Measurements from ENCODE around the gene FLOT1. TPM values are rescaled to one million over a fixed set of nuclear protein-coding genes. Genes with fewer than 3 reads are reported as not detected.

Gene FLOT1
- total and polyA plus RNA-seq, 2 donors (not counting 1 experiment from before 2014, with no cell fraction given) = 71.2 to 79.4 TPM

DNA sequence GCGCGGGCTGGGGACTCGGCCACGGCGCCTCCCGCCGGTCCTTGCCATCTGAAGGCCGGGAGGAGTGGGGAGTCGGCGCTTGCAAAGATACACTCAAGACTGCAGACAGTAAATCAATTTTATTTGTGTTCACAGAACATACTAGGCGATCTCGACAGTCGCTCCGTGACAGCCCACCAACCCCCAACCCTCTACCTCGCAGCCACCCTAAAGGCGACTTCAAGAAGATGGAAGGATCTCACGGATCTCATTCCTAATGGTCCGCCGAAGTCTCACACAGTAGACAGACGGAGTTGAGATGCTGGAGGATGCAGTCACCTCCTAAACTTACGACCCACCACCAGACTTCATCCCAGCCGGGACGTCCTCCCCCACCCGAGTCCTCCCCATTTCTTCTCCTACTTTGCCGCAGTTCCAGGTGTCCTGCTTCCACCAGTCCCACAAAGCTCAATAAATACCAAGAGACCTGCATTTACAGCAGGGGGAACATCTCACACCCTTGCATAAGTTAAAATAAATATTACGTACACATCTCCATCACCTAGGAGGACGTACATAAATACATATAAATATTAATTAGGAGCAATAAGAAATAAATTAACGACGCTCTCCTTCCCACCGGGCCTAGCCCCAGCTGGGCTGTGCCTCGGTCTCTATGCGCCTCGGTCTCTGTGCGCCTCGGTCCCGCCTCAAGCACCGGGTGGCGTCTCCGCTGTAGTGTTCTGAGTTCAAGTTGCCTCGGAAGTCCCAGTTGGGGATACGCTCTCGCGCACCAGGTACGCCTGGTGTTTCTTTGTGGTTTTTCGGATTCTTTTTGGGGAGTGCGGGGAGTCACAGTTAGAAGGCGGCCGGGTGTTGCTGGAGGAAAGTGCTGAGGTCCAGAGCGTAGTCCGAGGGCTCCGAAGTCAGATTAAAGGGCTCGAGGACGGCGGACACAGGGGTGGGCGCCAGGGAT, 889 bp upstream of the FLOT1 start:
- Histone ChIP-seq H3K4me1 (ENCODE audit: control insufficient read depth in 2 of 2, insufficient read depth in 2 of 2, low read length in 2 of 2) (peaks cover 13 to 28% of the 10 kb centered on the region in 2 donors), H3K79me2 (ENCODE audit: control insufficient read depth, insufficient read depth, low read length) (peaks cover 4% of the 10 kb centered on the region), H3K4me3 (ENCODE audit: control extremely low read depth in 1 of 5, extremely low read depth in 1 of 5, insufficient read depth in 1 of 5, low read depth in 2 of 5, low read length in 4 of 5) (peak overlapping the region; percentile 36 to 82 (median 63)), H3K4me2 (replicated peaks; ENCODE audit: low read depth, low read length, poor library complexity, severe bottlenecking) (peak overlapping the region; percentile 92), H3K36me3 (replicated peaks in 1 of 2; ENCODE audit: control extremely low read depth in 1 of 2, control insufficient read depth in 1 of 2, extremely low read depth in 1 of 2, insufficient read depth in 2 of 2, low read length in 1 of 2) (peaks cover 0 to 9% of the 10 kb centered on the region in 2 experiments), H3K27ac (ENCODE audit: low read length in 2 of 2) (peak overlapping the region in 1 of 2 donors; percentile 61), H4K20me1 (ENCODE audit: control insufficient read depth, insufficient read depth, low read length, poor library complexity, severe bottlenecking) (no peaks in the 10 kb centered on the region), H3K27me3 (replicated peaks in 1 of 4; ENCODE audit: control extremely low read depth in 1 of 4, control insufficient read depth in 3 of 4, insufficient read depth in 4 of 4, low read length in 3 of 4) (no peaks in the 10 kb centered on the region), H3K9ac (ENCODE audit: low read length) (peak overlapping the region; percentile 70), H3K9me3 (ENCODE audit: control extremely low read depth in 1 of 3, control insufficient read depth in 2 of 3, insufficient read depth in 1 of 3, low read length in 2 of 3) (no peaks in the 10 kb centered on the region), H2AFZ (ENCODE audit: insufficient read depth, low read depth, low read length, poor library complexity, severe bottlenecking) (peak overlapping the region; percentile 80)
- DNase-seq (peak; percentile 54), ATAC-seq (ENCODE audit: low read depth) (no peak)
- H3K27ac Mint-ChIP-seq = peak overlapping the region; percentile 87
- CTCF ChIA-PET = interaction anchor here (1.0 to 4.4 kb wide), 10 partner anchors 9 to 336 kb away, joined by 3 to 23 read pairs (median 3); no protein-coding TSS in a partner anchor
- no peaks in the 10 kb centered on the region for H3K27me3 Mint-ChIP-seq
- POLR2A ChIA-PET = no interaction called here
- no peak for TF ChIP-seq CTCF (IDR thresholded peaks at IDR 0.05)
- TF ChIP-seq EZH2 (IDR thresholded peaks at IDR 0.05; ENCODE audit: borderline replicate concordance, insufficient read depth, low read depth, low read length, poor library complexity, severe bottlenecking) = no peak
- intact Hi-C loops (cut with micrococcal nuclease) = loop anchor here (2.0 to 10.0 kb wide), 6 partner anchors 51 to 343 kb away; partner anchors contain the start of genes ABCF1 and VARS2
- peak overlapping the region; percentile 87 for H3K4me3 Mint-ChIP-seq
- 2% methylated on average over 51 of the region's 55 CpGs for WGBS (ENCODE audit: insufficient coverage)
- H3K4me1 Mint-ChIP-seq = peaks cover 42% of the 10 kb centered on the region
- no peaks in the 10 kb centered on the region for H3K9me3 Mint-ChIP-seq (ENCODE audit: insufficient read depth)

Measured in B cell (primary cell).